HG03521 (cell line): Measurements from ENCODE around the gene ITIH1.
"Not testable (repeated sequence)": the region's sequence is repeated elsewhere in the genome, so short reads cannot be mapped to it uniquely, and the experiment has no call there.

ENCODE experiments used
- ATAC-seq: cut with Tn5 transposase; IDR thresholded peaks from one replicate; pipeline ENCODE4 v1.9.1; 2021; ENCODE audit warnings: mild to moderate bottlenecking, moderate library complexity; ENCODE audit not compliant: unreplicated experiment

ITIH1 gene

DNA sequence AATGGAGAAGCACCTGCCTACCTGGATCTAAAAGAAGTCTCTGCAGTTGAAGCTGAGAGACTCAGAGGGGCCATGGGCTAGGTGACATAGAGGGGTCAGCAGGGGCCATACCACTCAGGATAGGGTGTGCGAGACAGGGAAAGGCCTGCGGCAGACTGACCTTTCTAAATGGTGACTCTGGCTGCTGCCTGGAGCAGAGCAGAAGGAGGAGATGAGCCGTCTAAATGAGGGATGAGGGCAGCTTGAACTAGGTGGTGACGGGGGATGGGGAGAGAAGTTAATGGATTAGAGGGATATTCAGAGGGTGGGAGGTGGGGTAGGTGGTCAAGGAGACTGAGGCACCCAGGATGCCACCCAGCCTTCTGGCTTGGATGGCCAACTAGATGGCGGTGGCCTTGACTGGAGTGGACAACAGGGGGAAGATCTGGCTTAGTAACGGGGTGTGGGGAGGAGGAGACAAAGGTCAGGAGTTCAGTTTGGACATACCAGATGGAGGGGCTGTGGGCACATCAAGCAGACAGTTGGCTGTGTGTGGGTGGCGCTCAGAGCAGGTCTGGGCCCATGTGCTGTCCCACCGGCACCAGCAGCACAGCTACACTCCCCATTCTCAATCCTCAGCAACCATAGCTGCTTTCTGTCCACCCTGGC lies 3.2 kb upstream of the ITIH1 start:
- ATAC-seq: no peak

DNA sequence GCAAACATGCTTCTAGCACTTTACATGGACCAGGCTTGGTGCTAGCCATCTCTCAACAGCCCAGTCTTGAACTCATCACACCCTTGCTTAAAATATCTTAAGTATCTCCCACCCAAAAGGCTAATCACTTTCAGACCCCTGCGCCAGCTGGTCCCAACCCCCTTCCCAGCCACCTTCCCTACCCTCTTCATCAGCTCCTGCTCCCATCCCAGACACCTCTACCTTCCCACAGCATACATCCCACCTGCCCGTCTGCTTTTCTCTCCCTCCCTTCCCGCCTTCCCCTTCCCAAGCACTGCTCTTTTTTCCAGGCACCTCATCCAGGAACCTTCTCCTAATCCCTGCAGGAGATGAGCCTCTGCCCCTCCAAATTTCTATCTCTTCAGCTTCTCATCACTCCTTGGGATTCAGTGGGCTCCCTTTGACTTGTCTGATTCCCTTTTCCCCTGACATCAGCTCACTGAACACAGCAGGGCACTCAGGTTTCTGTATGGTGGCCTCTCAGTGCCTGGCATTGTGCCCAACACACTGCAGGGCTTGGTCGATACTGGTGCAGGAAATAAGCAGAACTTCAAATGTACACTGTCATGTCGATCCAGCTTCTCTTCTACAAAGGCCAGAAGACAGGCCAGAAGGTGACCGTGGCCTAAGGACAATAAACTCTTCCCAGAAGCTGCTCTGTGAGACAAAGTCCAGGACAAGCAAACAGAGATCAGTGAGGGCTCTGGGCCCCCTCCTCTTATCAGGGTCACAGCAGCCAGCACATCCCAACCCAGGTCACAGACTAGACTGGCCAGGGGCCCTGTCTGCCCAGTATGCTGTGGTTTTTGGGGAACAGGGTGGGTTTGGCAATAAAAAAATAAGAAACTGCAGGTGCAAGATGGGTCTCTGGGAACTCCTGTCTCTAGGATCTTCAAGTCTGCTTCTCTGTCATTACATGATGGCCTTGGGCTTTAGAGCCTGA lies 2.2 kb upstream of the ITIH1 start:
- no peak for ATAC-seq

DNA sequence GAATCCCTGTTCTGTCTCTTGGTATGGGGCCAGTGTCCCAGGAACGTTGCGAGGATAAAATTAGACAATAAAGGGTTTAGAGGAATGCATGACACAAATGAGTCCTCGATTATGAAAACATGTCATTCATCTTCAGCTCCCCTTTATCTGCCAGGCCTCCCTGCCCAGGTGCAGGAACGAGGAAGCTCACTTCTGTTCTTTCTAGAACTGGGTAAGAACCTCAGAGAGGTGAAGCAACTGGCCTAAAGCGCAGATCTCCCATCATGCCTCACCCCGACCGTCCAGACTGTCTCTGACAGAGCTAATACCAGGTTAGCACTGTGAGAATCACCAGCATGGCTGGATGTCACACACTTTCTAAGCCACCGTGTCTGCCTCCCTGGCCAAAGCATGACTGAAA lies 1.5 kb upstream of the ITIH1 start:
- no peak for ATAC-seq

DNA sequence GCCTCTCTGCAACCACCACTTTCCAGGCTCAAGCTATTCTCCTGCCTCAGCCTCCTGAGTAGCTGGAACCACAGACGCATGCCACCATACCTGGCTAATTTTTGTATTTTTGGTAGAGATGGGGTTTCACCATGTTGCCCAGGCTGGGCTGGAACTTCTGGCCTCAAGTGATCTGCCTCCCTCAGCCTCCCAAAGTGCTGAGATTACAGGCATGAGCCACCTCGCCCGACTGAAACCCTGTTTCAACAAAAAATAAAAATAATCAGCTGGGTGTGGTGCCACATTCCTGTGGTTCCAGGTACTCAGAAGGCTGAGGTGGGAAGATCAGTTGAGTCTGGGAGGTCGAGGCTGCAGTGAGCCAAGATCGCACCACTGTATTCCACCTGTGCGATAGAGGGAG lies 913 bp upstream of the ITIH1 start:
- not testable (repeated sequence) for ATAC-seq

DNA sequence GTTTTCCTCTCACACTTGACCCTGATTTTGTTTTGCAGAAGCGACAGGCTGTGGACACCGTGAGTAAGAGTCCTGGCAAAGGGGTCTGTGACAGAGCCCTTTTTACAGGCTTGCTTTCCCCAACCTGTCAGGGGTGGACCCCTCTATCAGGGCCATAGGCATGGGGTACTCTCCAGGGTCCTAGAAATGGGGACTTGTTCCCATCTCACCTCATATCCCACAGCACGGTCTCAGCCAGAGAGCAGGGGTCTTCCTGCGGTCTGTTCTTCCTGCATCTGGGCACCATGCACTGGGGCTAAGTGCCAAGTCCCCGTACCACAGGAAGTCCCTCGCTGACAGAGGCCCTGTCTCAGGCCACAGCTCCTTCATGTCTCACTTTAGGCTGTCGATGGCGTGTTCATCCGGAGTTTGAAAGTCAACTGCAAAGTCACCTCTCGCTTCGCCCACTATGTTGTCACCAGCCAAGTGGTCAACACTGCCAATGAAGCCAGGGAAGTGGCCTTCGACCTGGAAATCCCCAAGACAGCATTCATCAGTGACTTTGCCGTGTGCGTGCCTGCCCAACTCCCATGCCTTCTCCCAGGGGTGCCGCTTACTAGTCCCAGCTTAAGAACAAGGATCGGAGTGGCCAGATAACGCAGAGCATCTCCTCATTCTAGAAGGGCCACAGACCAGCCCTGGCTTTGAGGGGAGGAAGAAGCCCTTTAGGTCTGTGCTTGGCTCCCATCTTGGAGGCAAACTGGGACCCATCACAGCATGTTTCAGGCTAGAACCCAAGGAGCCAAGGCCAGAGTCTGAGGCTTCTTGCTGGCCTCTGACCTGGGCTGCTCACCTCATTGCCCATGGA lies 783 bp downstream of the ITIH1 start:
- ATAC-seq: no peak

DNA sequence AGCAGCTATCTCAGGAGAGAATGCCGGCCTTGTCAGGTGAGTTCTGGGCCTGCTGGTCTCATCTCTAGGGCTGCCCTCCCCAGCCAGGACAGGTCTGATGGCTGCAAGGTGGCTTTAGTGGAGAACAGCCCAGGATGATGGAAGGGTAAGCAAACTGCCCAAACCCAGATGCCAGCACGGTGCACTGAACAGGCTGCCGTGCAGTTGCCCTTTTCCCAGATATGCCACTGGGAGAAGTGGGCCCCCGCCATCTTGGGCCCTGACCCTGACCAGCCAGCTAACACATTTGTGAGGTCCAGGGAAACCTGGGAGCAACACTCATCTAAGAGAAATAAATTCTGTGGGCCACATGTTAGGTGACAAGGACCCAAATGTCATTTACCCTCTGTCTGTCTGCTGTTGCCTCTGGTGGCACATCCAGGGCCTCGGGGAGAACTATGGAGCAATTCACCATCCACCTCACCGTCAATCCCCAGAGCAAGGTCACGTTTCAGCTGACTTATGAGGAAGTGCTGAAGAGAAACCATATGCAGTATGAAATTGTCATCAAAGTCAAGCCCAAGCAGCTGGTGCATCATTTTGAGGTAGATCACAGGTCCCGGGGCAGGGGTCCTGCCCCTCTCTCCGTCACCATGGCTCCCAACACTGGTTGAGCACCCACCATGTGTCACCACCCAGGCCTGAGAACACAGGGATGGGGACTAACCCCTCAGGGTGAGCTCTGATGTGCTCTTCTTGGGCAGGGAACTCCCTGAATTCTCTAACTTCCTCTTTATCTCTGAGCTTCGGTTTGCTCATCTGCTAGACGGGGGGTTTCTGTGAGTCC lies 1.8 kb downstream of the ITIH1 start:
- ATAC-seq: no peak

DNA sequence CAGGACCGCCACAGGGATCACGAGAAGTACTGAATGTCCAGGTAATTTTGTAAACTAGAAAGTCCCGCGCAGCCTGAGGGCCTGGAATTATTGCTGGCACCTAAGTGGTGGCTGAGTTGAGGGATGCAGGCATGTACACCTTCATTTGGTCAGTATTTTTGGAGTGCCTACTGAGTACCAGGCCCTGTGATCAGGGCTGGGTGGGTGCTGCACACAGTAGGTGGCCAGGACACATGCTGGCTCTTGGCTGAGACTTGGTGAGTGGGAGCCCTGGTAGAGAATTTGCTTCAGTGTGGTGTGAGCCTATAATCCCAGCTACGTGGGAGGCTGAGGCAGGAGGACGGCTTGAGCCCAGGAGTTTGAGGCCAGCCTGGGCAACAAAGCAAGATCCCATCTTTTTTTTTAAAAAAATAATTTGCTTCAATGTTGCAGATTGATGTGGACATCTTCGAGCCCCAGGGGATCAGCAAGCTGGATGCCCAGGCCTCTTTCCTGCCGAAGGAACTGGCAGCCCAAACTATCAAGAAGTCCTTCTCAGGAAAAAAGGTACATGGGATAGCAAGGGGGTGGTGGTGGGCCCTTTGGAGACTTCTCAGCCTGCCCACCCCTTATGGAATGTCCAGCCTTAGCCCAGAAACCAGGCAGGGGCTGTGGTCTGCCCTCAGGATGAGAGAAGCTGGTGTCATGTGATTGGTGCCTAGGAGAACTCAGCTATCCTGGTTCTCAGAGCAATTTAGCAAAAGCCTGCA lies 2.6 kb downstream of the ITIH1 start:
- no peak for ATAC-seq

DNA sequence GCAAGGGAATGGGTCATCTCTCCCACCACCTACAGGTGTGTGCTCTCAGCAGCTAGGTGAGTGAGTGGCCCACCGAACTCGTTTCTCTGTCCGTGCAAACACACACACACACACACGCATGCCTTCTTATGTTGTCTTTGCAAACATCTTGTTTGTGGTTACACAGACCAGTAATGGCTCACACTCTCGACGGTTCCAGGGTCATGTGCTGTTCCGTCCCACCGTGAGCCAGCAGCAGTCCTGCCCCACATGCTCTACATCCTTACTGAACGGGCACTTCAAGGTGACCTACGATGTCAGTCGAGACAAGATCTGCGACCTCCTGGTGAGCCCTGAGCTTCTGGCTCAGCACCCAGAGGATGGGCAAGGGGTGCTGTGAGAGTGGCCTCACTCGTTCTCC lies 4.3 kb downstream of the ITIH1 start:
- ATAC-seq: no peak

DNA sequence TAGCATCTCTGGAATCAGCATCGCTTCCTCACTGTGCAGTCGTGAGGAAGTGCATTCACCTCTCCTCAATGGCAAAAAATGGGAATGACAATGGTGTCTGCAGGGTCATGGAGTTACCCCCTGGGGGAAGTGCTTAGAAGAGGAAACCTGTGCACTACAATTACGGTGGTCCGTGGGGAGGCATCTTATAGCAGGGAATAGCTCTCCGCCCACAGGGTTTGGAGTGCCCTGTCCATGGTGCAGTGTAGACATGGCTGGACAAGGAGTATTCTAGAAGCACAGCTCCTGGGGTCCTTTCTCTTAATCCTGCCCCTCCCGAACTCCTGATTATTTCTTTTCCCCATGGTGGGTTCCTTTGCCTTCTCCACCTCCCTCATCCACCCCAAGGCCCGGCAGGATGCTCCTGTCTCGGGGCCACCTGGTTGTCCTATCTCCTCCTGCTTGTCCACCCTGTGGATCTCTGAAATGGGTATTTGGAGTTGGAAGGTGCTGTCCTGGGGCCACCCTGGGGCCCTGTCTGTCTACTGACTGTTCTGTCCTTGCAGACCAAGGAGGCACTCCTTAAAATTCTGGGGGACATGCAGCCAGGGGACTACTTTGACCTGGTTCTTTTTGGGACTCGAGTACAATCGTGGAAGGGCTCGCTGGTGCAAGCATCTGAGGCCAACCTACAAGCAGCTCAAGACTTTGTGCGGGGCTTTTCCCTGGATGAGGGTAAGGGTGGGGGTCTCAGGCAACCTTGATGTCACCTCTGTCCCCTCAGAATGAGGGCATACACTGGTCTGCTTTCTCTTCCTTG lies 5.2 kb downstream of the ITIH1 start:
- no peak for ATAC-seq

DNA sequence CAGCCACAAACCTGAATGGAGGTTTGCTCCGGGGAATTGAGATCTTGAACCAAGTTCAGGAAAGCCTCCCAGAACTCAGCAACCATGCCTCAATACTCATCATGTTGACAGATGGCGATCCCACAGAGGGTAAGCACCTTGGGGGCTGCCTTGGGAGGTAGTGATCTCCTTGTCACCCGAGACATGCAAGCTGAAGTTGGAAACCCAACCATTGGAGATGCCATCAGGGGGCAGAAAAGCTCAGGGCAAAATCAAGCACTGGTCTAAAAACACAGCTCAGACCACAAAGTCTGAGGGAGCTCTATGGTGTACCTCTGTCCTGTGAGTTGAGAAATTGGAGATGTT lies 5.8 kb downstream of the ITIH1 start:
- ATAC-seq: no peak

DNA sequence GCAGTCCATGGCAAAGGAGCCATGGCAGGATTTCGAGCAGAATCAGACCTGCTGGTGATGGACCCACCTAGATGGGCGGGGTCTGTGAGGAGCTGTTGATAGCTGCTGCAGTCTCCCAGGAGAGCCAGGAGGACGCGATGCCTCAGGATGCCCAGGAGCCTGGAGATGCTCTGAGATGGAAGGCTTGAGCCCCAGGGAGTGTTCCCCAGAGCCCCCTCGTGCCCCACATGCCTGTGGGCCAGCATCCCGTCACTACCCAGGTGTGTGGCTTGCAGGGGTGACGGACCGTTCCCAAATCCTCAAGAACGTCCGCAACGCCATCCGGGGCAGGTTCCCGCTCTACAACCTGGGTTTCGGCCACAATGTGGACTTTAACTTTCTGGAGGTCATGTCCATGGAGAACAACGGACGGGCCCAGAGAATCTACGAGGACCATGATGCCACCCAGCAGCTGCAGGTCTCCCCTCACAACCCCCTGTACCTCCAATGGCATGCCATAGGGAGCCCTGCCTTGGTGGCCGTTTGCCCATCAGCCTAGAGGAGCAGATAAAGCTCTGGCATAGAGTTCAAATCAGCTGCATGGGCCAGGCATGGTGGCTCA lies 6.7 kb downstream of the ITIH1 start:
- ATAC-seq: no peak

DNA sequence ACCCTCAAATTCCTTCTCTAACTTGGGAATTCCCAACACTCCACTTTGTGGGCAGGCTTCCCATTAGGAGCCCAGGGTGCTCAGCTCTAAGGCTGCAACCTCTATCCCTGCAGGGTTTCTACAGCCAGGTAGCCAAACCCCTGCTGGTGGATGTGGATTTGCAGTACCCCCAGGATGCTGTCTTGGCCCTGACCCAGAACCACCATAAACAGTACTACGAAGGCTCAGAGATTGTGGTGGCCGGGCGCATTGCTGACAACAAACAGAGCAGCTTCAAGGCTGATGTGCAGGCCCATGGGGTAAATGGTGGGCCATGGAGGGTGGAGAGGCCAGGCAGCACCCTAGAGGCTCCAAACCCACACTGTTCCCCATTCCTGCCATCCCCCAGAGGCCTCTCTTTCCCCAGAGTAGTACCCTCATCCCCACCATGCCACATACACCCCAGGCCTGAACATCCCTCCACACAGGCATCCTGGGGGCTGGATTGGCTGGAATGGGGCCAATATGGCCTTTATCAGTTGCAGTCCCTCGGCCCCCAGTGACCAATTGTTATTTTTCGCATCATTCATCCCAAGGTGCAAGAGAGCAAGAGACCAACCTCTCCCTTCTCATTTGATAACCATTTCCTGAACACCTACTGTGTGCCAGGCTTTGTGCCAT lies 7.7 kb downstream of the ITIH1 start:
- no peak for ATAC-seq

DNA sequence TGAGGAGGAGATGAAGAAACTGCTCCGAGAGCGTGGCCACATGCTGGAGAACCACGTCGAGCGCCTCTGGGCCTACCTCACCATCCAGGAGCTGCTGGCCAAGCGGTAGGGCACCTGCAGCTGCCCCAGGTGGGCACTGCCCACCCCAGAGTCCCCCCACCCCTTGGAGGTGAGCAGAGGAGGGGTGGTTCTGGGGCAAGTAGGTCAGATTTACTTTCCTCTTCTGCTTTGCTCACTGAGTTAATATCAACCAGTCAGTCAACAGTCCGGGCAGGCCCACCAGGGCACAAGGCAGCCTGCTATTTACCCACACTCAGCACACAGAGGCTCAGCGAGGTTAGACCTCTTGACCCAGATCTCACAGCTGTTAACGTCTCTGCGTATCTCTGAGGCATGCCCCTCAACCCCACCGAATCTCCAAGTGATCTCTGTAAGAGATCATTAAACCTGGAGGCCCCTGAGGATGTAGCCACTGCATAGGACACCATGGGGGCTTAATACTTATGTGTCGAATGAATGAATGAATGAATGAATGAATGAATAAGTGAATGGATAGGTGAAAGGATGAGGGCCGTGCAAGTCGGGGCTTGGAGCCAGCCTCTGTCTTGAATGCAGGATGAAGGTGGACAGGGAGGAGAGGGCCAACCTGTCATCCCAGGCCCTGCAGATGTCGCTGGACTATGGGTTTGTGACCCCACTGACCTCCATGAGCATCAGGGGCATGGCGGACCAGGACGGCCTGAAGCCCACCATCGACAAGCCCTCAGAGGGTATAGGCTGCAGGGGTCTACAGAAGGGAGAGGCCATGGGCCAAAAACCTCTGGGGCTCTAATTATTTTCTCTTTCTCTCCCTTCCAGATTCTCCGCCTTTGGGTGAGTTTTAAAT lies 9.2 kb downstream of the ITIH1 start:
- no peak for ATAC-seq

DNA sequence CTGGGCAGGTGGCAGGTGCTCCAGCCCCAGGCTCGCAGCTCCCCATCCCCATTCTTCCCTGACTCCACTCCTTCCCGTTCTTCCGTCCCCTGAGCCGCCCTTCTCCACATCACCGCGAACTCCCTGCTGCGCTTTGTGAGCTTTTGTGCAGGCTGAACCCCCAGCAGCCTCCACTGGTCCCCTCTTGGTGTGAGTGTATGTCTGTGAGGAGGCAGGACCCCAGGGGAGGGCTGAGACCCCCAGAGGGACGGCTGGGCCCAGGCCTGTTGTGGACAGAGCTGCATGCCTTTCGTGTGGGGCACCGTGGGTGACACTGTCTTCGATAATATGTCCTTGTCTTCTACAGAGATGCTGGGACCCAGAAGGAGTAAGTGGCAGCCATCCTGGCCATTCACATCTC lies 9.8 kb downstream of the ITIH1 start:
- no peak for ATAC-seq

DNA sequence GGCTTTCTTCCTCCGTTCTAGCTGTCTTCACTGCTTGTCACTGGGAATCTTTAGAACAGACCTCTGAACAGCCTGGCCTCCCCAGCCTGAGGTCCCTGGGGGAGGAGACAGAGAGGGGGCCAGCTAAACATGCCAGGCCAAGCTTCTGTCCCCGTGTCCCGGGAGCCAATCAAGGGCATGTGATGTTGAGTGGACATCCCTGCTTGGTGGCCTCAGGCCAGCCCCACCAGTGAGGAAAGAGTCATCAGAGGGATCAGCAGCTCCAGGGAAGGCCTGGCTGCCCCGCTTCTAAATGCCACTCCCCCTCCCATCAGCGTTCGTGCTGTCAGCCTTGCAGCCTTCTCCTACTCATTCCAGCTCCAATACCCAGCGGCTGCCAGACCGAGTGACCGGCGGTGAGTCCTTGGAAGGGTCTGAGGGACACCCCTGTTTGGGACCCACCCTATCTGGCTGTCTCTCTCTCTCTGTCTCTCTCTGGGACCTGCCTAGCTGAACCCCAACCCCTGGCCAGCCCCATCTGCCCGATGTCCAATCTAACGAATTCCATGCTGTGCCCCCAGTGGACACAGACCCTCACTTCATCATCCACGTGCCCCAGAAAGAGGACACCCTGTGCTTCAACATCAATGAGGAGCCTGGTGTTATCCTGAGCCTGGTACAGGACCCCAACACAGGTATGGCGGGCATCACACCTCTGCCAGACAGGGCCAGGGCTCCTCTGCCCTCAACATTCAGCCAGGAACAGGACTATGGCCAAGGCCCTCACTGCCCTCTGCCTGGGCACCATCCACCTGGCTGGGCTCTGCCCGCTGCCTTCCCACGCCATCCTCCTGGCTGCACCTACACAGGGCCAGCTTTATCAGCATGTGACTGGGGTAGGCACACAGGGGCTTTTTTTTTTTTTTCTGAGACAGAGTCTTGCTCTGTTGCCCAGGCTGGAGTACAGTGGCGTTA lies 10.6 kb downstream of the ITIH1 start:
- no peak for ATAC-seq
